WTC11 (cell line): ENCODE measurements around the gene ERICH6. TPM values are rescaled to one million over a fixed set of nuclear protein-coding genes. Genes with fewer than 3 reads are reported as not detected.
"Not testable (repeated sequence)": the region's sequence is repeated elsewhere in the genome, so short reads cannot be mapped to it uniquely, and the experiment has no call there.

Experiments
- ATAC-seq: fragments of 200-7000 bp; cut with Tn5 transposase; 2 replicates; pipeline ENCODE4 v1.10.0; 2021; ENCODE audit warnings: mild to moderate bottlenecking, moderate library complexity
- CTCF ChIA-PET: fragments of 300-600 bp; sonication (Branson Sonifier 250); formaldehyde crosslinking; loops from one replicate; lab custom pipeline; 2021; ENCODE audit warnings: antibody characterized with exemption; lab: Charles Lee
- POLR2A ChIA-PET: fragments of 350-600 bp; sonication (Branson Sonifier 250); formaldehyde crosslinking; loops from one replicate; lab custom pipeline; 2021; ENCODE audit warnings: antibody characterized with exemption; lab: Charles Lee
- DNase-seq: peaks from one replicate; pipeline ENCODE4 v3.0.0; 2021; ENCODE audit warnings: low spot score
- H3K27ac Mint-ChIP-seq: 2 replicates; pipeline ENCODE4 v1.8.0; 2021; ENCODE audit warnings: mixed read lengths
- H3K27me3 Mint-ChIP-seq: 2 replicates; pipeline ENCODE4 v1.8.0; 2021; ENCODE audit warnings: low read depth, mild to moderate bottlenecking, moderate library complexity, mixed read lengths
- H3K36me3 Mint-ChIP-seq: 2 replicates; pipeline ENCODE4 v1.8.0; 2021; ENCODE audit warnings: mixed read lengths
- H3K4me1 Mint-ChIP-seq: 2 replicates; pipeline ENCODE4 v1.8.0; 2022; ENCODE audit warnings: mixed read lengths
- H3K4me3 Mint-ChIP-seq: 2 replicates; pipeline ENCODE4 v1.8.0; 2021; ENCODE audit warnings: mild to moderate bottlenecking, moderate library complexity, mixed read lengths
- H3K9me3 Mint-ChIP-seq: 2 replicates; pipeline ENCODE4 v1.8.0; 2021; ENCODE audit warnings: mixed read lengths
- ELF4 ChIP-seq: sonication (generic); formaldehyde crosslinking; IDR thresholded peaks from 2 replicates; pipeline ENCODE4 v1.8.1; 2022; ENCODE audit warnings: low read depth, mild to moderate bottlenecking, moderate library complexity, missing genetic modification reagents
- FOXJ3 ChIP-seq: sonication (generic); formaldehyde crosslinking; IDR thresholded peaks from 2 replicates; pipeline ENCODE4 v1.9.0; 2021; ENCODE audit warnings: missing genetic modification reagents, mild to moderate bottlenecking, borderline replicate concordance
- FOXK1 ChIP-seq: sonication (generic); formaldehyde crosslinking; IDR thresholded peaks from 2 replicates; pipeline ENCODE4 v1.8.0; 2022; ENCODE audit warnings: mild to moderate bottlenecking, moderate library complexity, missing genetic modification reagents
- MXD4 ChIP-seq: fragments of 250-450 bp; sonication (Bioruptor Pico); IDR thresholded peaks from 2 replicates; pipeline ENCODE4 v1.8.0; 2021; ENCODE audit warnings: mild to moderate bottlenecking, moderate library complexity, borderline replicate concordance
- PRRX2 ChIP-seq: fragments of 250-450 bp; sonication (Bioruptor Pico); IDR thresholded peaks from 2 replicates; pipeline ENCODE4 v1.8.0; 2021; ENCODE audit warnings: mild to moderate bottlenecking
- SMAD4 ChIP-seq: sonication (generic); formaldehyde crosslinking; IDR thresholded peaks from 2 replicates; pipeline ENCODE4 v1.8.0; 2022; ENCODE audit warnings: mild to moderate bottlenecking, missing genetic modification reagents
- SP1 ChIP-seq: sonication (generic); formaldehyde crosslinking; conservative IDR thresholded peaks from 2 replicates; pipeline ENCODE4 v1.8.1; 2022; ENCODE audit warnings: missing genetic modification reagents
- ZNF219 ChIP-seq: sonication (generic); formaldehyde crosslinking; IDR thresholded peaks from 2 replicates; pipeline ENCODE4 v1.8.0; 2023; ENCODE audit warnings: missing genetic modification reagents, mild to moderate bottlenecking, borderline replicate concordance
- ZNF263 ChIP-seq: sonication (generic); formaldehyde crosslinking; IDR thresholded peaks from 2 replicates; pipeline ENCODE4 v1.8.1; 2022; ENCODE audit warnings: low read depth, mild to moderate bottlenecking, moderate library complexity, missing genetic modification reagents
- ZNF281 ChIP-seq: sonication (generic); formaldehyde crosslinking; IDR thresholded peaks from 2 replicates; pipeline ENCODE4 v1.8.0; 2023; ENCODE audit warnings: mild to moderate bottlenecking, missing genetic modification reagents
- ZNF396 ChIP-seq: fragments of 250-450 bp; sonication (Bioruptor Pico); IDR thresholded peaks from 2 replicates; pipeline ENCODE4 v1.8.0; 2021; ENCODE audit warnings: mild to moderate bottlenecking, moderate library complexity, borderline replicate concordance
- ZNF512 ChIP-seq: sonication (generic); formaldehyde crosslinking; IDR thresholded peaks from 2 replicates; pipeline ENCODE4 v1.8.1; 2022; ENCODE audit warnings: missing genetic modification reagents, borderline replicate concordance
- ZSCAN18 ChIP-seq: fragments of 250-450 bp; sonication (Bioruptor Pico); IDR thresholded peaks from 2 replicates; pipeline ENCODE4 v2.1.2; 2022; ENCODE audit warnings: mild to moderate bottlenecking, moderate library complexity
- total RNA-seq: library from RNA; stranded (reverse); gene quantifications from 3 replicates; pipeline ENCODE4 v1.2.3, GENCODE V29; 2021
- TF ChIP-seq, protein P1 (sequence below): sonication (generic); formaldehyde crosslinking; IDR thresholded peaks from 2 replicates; pipeline ENCODE4 v1.8.1; 2023; ENCODE audit warnings: mild to moderate bottlenecking, missing genetic modification reagents

The ERICH6 gene
- total RNA-seq, 1 experiment from 2014 or later: 0.26 TPM

GRCh38 chr3:150623945-150624344 lies 79.8 kb downstream of the ERICH6 start:
- ATAC-seq: no peak
- H3K4me3 Mint-ChIP-seq: no peak overlapping the region
- peaks cover 20% of the 10 kb centered on the region for H3K4me1 Mint-ChIP-seq
- no peak for DNase-seq
- TF ChIP-seq FOXK1 (no peak), ELF4 (no peak), ZNF219 (CRISPR knock-in tag) (no peak), ZNF512 (CRISPR knock-in tag) (no peak), FOXJ3 (CRISPR knock-in tag) (no peak), ZNF281 (no peak), ZSCAN18 (CRISPR knock-in tag) (no peak), ZNF396 (no peak), SP1 (CRISPR knock-in tag) (no peak), ZNF263 (CRISPR knock-in tag) (no peak), PRRX2 (CRISPR knock-in tag) (no peak)
- TF ChIP-seq, protein P1, sequence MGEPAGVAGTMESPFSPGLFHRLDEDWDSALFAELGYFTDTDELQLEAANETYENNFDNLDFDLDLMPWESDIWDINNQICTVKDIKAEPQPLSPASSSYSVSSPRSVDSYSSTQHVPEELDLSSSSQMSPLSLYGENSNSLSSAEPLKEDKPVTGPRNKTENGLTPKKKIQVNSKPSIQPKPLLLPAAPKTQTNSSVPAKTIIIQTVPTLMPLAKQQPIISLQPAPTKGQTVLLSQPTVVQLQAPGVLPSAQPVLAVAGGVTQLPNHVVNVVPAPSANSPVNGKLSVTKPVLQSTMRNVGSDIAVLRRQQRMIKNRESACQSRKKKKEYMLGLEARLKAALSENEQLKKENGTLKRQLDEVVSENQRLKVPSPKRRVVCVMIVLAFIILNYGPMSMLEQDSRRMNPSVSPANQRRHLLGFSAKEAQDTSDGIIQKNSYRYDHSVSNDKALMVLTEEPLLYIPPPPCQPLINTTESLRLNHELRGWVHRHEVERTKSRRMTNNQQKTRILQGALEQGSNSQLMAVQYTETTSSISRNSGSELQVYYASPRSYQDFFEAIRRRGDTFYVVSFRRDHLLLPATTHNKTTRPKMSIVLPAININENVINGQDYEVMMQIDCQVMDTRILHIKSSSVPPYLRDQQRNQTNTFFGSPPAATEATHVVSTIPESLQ: no peak
- TF ChIP-seq, all 79 proteins: peak for 0
- peaks cover 30% of the 10 kb centered on the region for H3K36me3 Mint-ChIP-seq
- H3K9me3 Mint-ChIP-seq: no peaks in the 10 kb centered on the region
- H3K27ac Mint-ChIP-seq: no peak overlapping the region
- ChIA-PET CTCF (no interaction called here), POLR2A (no interaction called here)
- no peaks in the 10 kb centered on the region for H3K27me3 Mint-ChIP-seq

DNA sequence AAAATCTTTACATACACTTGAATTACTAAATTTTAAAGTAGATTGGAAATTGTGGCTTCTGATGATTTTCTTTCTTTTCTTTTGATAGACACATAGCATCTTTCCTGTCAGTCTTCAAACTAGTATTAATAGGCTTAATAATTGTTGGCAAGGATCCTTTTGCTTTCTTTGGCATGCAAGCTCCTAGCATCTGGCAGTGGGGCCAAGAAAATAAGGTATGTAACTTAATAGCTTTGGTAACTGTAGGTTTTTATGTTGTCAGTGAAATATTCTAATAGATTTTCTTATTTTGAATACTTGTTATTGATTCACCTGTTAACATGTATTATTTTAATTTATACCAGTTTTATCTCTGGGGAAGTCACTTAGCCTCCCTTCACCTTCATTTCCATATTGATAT lies 80.8 kb downstream of the ERICH6 start:
- H3K27ac Mint-ChIP-seq, DNase-seq, POLR2A ChIA-PET, H3K9me3 Mint-ChIP-seq, CTCF ChIA-PET, H3K4me3 Mint-ChIP-seq, ATAC-seq, H3K27me3 Mint-ChIP-seq: not testable (repeated sequence)
- Mint-ChIP-seq H3K36me3 (peaks cover 35% of the 10 kb centered on the region), H3K4me1 (peaks cover 20% of the 10 kb centered on the region)

GRCh38 chr3:150620002-150620689 lies 83.6 kb downstream of the ERICH6 start:
- no peak overlapping the region for H3K27ac Mint-ChIP-seq
- TF ChIP-seq ZNF263 (CRISPR knock-in tag) (no peak), MXD4 (CRISPR knock-in tag) (no peak), SMAD4 (CRISPR knock-in tag) (no peak)
- TF ChIP-seq, all 79 proteins: peak for 0
- Mint-ChIP-seq H3K27me3 (no peaks in the 10 kb centered on the region), H3K9me3 (no peaks in the 10 kb centered on the region; the same call in 1 of the 2 replicates), H3K4me1 (peaks cover 20% of the 10 kb centered on the region), H3K4me3 (no peak overlapping the region), H3K36me3 (peaks cover 19% of the 10 kb centered on the region)
- no peak for ATAC-seq
- ChIA-PET CTCF (no interaction called here), POLR2A (no interaction called here)
- no peak for DNase-seq
